HG03354 (cell line): ENCODE measurements around the gene NINJ2.

Experiments
- ATAC-seq: cut with Tn5 transposase; IDR thresholded peaks from one replicate; pipeline ENCODE4 v1.9.1; 2021; ENCODE audit warnings: mild to moderate bottlenecking; ENCODE audit not compliant: unreplicated experiment, poor library complexity, severe bottlenecking

NINJ2 gene

GRCh38 chr12:517538-517937 lies 145.7 kb downstream of the NINJ2 start:
- no peak for ATAC-seq
